Stimulated activated CD4-positive, alpha-beta T cell treated with anti-CD3 and anti-CD28 coated beads, Interleukin-15, amount 100 ng/mL, for 24 hours (primary cell): ENCODE data around the gene PNMT.

Experiments
- DNase-seq: peaks from one replicate; pipeline ENCODE4 v3.0.0-alpha.2; 2020

The PNMT gene

DNA sequence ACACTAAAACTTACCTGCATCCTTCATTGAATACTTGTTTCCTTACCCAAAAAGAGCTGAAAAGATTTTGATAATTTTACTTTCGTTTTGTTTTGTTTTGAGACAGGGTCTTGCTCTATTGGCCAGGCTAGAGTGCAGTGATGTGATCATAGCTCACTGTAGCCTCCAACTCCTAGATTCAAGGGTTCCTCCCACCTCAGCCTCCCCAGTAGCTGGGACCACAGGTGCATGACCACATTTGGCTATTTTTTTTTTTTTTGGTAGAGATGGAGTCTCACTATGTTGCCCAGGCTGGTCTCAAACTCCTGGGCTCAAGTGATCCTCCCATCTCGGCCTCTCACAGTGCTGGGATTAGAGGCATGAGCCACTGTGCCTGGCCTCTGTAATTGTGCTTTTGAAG lies 13.1 kb upstream of the PNMT start:
- no peak for DNase-seq

DNA sequence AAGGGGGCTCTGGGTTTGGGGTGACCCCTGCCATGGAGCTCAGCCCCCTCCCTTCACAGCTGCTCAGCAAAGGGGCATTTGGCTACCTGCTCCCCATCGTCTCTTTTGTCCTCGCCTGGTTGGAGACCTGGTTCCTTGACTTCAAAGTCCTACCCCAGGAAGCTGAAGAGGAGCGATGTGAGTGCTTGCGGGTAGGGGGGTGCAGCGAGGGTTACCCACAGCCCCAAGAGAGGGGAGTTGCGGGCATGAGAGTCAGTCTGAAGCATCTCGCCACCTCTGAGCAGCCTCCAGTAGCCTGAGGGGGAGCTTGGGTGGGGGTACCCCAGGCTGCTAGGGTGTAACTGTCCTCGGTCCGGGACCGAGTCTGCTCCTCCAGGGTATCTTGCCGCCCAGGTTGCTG lies 9.9 kb upstream of the PNMT start:
- DNase-seq = no peak

DNA sequence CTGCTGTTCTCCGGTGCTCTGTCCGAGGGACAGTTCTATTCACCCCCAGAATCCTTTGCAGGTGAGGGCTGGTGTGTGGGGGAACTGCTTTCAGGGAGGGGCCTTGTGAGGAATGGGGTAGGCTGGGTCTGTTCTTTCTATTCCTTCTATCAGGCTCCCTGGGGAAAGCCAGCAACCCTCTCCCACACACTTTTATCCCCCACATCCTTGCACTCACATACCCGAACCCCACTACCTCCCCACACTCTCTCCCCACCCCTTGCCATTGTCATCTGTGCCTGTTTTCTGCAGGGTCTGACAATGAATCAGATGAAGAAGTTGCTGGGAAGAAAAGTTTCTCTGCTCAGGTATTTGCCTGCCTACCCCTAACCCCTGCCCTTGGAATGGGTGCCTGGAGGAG lies 9.5 kb upstream of the PNMT start:
- DNase-seq = no peak

DNA sequence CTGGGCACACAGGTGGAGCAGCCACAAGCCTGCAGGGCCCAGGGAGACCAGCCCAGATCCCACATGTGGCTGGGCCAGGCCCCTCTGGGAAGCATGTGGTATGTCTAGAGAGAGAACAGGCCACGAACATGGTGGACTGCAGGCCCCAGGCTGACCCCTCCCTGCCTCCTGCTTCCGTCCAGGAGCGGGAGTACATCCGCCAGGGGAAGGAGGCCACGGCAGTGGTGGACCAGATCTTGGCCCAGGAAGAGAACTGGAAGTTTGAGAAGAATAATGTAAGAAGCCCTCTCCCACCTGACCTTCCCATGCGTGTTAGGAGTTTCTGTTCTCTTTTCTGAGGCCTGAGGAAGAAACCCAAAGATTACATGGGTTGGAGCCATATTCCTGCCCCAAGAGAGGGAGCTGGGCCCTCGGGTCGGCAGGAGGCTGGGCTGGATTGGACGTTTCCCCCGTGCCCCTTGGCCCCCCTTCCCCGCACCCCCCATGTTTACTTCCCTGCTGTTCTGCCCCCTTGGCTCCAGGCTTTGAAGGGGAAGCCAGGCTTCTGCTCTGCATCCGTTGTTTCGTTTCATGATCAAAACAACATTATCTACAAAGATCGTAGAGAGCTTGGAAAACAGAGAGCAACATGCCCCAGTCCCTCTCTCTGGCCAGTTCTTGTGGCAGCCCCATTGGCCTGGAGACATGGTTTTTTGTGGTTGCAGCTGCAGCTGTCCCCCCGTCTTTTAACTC lies 8.8 kb upstream of the PNMT start:
- no peak for DNase-seq

DNA sequence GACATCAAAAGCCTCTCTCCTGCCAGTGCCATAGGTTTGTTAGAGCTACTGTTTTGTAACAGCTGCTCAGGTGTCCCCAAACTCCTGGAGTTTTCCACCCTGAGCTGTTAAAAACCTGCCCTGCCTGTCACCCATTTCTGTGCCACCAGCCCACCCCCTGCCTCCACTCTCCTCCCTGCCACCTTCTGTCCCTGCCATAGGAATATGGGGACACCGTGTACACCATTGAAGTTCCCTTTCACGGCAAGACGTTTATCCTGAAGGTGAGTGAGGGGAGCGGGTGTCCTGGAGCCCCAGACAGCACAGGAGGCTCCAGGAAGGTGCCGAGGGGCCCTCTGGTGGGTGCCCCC lies 8.3 kb upstream of the PNMT start:
- DNase-seq = no peak

DNA sequence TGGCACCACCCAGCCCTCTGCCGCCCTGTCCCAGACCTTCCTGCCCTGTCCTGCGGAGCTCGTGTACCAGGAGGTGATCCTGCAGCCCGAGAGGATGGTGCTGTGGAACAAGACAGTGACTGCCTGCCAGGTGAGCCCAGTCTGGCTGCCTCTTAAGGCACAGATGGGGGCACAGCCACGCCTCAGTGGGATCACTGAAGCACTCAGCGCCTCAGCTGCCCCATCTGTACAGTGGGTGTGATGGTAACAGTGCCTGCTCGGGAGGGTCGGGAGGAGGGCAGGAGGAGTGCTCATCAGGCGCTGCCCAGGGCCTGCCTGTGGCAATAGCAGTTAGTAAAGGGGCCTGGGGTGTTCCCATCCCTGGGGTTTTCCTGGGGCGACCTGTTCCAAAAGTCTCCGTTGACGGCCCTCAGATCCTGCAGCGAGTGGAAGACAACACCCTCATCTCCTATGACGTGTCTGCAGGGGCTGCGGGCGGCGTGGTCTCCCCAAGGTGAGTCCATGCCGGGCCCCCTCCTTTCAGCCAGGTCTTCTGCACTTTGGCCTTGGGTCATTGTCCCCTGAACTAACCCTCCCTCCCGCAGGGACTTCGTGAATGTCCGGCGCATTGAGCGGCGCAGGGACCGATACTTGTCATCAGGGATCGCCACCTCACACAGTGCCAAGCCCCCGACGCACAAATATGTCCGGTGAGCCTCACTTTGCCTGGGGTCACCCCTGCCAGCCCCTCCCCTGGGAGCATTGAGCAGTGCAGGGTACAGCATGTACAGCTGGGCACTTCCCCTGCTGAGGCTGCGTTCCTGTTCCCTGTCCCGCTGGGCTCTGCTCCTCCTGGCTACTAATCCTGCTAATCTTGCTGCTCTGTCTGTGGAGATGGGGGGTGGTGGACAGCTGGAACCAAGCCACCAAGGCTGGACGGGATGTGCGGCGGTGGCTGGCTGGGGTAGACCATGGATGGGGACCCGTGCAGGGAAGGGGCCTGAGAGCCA lies 7.6 kb upstream of the PNMT start:
- DNase-seq = no peak

DNA sequence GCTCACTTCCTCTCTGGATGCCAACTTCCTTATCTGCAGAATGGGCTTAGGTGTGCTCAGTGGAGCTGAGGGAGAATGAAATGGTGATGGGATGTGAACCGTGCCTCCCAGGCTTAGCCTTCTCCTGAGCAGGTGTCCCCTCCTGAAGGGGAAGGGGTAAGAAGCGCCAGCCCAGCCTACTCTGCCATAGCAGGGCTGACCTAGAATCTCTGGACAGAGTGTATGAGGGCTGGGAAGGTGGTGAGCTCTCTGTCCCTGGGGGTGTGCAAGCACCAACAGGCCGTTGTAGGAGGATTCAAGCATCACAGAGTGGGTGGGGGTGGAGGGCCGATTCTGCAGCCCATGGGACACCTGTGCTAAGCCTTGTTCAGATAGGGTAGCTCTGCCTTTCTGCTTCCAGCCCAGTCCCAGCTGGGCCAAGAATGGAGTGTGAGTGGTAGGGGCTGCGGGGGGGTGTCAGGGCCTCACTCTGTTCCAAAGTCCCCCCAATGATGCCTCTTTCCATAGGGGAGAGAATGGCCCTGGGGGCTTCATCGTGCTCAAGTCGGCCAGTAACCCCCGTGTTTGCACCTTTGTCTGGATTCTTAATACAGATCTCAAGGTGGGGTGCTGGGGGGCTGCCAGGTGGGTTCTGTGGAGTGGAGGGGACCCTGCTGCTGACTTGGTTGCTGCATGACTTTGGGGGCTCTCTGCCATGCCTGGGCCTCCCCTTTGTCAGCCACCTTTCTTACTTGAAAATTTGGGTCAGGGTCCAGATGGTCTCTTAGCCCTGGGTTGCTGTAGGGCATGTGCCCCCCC lies 6.3 kb upstream of the PNMT start:
- DNase-seq = no peak

DNA sequence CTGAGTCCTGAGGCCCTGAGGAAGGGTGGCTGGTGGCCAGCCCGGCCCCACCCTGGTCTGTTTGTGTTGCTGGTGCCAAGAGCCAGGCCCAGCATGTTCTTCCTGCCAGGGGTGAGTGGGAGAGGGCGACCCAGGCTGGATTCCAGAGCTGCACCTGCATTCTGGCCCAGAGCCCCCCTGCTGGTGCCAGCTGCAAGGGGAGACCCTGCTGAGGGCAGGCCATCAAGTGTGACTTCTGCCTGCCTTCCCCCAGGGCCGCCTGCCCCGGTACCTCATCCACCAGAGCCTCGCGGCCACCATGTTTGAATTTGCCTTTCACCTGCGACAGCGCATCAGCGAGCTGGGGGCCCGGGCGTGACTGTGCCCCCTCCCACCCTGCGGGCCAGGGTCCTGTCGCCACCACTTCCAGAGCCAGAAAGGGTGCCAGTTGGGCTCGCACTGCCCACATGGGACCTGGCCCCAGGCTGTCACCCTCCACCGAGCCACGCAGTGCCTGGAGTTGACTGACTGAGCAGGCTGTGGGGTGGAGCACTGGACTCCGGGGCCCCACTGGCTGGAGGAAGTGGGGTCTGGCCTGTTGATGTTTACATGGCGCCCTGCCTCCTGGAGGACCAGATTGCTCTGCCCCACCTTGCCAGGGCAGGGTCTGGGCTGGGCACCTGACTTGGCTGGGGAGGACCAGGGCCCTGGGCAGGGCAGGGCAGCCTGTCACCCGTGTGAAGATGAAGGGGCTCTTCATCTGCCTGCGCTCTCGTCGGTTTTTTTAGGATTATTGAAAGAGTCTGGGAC lies 5.5 kb upstream of the PNMT start:
- no peak for DNase-seq

DNA sequence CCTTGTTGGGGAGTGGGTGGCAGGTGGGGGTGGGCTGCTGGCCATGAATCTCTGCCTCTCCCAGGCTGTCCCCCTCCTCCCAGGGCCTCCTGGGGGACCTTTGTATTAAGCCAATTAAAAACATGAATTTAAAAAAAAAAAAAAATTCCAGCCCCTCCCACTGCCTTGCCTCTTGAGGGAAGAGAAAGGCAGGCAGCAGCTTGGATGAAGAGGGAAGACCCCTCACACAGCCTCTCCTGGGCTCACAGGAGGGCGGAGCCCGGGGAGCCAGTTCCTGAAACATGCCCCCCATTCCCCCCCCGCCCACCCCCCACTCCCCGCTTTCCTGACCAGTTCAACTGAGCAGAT lies 4.9 kb upstream of the PNMT start:
- DNase-seq = no peak

DNA sequence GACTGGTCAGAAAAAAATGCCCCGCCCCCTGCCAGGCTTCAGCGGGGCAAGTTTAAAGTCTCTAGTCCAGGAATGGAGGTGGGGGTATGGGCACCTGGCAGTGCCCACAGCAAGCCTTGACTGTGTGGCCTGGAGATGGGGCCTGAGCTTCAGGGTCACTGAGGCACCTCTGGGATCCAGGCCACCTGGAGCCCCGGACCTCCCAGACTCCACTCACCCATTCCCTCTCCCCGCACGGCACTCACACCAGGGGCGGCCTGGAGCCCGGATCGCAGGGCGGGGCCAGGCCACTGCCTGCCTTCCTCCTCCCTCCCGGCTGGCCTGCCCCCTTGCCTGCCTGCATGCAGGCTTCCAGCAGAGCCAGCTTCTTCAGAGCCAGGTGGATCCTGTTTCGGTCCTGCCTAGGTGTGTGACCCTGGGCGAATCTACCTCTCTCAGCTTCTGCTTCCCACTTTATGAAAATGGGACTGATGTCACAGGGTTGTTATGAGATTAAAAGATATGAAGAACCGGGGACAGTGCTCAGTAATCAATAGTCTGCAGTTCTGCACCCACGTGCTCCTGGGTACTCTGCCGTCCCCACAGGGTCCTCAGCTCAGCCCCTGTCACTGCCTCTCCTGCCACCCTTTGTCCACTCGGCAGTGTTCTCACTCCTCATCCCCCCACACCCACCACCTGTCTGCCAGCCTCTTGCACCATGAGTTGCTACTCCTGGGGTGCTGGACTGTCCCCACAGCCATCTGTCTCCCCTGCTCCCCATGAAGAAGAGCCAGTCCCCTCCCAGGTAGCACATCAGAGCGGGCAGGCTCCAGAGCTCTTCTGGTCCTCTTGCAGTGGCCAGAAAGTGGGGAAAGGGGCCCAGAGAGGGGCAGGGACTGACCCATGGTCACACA lies 4.3 kb upstream of the PNMT start:
- DNase-seq = no peak

DNA sequence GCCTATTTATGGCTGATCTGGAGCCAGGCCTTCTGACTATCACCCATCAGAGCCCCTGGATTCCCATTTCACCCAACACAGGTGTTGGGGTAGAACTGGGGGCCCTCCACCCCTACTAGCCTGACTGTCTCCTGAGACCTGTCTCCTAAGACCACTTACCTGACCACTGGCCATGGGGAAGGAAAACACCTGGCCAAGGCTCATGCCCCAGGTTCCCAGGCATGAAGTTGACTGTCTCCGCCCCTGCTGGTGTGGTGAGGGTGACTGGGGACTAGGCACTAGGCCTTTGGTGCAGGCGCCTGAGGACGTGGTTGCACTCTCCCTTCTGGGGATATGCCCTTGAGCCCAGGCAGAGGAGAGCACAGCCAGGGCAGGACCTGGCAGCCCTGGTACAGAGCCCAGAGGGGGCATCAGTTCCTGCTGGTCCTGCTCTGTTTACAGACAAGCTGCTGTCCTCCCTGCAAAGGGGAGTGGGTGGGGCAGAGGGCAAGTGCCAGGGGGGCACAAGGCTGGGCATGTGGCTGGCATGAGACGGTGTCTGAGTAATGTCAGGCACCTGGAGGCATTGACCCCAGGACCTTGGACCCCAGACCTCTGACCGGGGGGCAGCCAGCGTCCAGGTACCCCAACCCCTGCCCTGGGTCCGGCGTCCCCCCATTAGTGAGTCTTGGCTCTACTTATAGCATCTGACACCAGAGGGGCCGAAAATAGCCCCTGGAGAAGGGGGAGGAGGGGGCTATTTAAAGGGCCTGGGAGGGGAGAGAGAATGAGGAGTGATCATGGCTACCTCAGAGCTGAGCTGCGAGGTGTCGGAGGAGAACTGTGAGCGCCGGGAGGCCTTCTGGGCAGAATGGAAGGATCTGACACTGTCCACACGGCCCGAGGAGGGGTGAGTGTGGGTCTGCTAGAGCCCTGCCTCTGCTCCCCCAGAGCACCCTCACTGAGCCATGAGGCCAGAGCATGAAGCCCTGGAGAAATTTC lies 3.4 kb upstream of the PNMT start, which contains the start of gene TCAP:
Gene TCAP, plus strand, starts transcription at position 769 of the 981 bp plus-strand sequence. Its CDS starts 11 bp downstream, at position 780.
- no peak for DNase-seq

DNA sequence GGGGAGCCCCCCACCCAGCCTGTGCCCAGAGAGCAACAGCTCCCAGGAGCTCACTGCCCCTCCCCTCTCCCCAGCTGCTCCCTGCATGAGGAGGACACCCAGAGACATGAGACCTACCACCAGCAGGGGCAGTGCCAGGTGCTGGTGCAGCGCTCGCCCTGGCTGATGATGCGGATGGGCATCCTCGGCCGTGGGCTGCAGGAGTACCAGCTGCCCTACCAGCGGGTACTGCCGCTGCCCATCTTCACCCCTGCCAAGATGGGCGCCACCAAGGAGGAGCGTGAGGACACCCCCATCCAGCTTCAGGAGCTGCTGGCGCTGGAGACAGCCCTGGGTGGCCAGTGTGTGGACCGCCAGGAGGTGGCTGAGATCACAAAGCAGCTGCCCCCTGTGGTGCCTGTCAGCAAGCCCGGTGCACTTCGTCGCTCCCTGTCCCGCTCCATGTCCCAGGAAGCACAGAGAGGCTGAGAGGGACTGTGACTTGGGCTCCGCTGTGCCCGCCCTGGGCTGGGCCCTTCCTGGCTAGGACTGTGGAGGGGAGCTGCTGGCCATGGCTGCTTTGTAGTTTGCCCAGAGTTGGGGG lies 2.5 kb upstream of the PNMT start:
- no peak for DNase-seq

DNA sequence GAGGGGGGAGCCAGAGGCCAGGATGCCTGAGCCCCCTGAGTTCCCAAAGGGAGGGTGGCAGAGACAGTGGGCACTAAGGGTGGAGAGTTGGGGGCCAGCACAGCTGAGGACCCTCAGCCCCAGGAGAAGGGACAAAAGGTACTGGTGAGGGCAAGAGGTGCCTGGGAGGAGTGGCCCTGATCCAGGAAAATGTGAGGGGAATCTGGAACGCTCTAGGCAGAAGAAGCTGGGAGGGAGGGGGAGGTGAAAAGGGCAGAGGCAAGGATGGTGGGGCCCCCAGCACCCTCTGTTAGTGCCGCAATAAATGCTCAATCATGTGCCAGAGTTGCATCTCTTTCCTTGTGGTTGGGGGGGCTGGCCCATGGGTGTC lies 2.0 kb upstream of the PNMT start:
- no peak for DNase-seq

DNA sequence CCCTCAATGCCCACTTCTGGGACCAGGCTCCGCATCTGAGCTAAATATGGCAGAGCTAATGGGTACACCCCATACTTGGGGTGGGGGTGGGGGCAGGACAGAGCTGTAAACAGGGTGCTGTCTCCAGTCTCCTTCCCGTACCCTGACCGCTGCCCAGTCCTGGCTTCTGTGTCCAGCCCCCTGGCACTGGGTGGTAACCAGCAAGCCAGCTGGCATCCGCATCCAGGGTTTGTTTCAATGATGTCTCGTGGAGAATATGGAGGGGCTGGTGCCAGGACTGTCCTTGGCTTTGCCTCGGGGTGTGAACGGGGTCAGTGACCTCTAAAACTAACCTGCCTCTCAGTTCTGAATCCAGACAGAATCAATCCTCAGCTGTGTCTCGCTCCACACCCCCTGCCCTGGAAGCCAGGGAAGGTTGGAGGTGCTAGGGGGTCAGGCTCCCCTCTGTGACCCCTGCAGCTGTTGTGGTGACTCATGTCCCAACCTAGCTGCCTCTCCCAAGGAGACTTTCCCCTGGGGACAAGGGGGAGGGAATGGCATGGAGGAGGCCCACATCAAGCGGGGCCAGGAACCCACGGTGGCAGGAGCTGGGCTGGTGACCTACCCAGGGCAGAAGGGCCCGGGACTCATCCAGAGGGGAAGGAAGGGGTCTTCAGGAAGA lies 1.5 kb upstream of the PNMT start:
- no peak for DNase-seq

DNA sequence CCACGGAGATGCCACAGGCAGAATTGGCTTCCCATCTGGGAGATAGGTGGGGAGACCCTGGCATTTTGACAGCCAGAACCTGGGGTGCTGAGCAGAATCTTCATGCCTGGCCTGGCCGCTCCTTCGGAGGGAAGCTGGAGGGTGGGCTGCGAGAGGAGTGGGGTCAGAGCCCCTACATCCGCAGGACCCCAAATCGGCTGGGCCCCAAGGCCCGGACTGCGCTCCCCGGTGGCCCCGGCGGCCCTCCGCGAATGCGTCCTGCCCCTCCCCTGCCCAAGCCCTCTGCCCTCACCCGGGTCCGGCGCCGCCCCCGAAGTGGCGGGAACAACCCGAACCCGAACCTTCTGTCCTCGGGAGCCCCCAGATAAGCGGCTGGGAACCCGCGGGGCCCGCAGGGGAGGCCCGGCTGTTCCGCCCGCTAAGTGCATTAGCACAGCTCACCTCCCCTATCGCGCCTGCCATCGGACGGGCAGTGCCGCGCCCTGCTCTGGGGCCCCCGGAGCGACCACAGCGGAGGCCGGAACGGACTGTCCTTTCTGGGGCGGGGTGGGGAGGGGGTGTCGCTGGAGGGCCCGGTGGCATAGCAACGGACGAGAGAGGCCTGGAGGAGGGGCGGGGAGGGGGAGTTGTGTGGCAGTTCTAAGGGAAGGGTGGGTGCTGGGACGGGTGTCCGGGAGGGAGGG lies 850 bp upstream of the PNMT start:
- peak; percentile 35 for DNase-seq

DNA sequence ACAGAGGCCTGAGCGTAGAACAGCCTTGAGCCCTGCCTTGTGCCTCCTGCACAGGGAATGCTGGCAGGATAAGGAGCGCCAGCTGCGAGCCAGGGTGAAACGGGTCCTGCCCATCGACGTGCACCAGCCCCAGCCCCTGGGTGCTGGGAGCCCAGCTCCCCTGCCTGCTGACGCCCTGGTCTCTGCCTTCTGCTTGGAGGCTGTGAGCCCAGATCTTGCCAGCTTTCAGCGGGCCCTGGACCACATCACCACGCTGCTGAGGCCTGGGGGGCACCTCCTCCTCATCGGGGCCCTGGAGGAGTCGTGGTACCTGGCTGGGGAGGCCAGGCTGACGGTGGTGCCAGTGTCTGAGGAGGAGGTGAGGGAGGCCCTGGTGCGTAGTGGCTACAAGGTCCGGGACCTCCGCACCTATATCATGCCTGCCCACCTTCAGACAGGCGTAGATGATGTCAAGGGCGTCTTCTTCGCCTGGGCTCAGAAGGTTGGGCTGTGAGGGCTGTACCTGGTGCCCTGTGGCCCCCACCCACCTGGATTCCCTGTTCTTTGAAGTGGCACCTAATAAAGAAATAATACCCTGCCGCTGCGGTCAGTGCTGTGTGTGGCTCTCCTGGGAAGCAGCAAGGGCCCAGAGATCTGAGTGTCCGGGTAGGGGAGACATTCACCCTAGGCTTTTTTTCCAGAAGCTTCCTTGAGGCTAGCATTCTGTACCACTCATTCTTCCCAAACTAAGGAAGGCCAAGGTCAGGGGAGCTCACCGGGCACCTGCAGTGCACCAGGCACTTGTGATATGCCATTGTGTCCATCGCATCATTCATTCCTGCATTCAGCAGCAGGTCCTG lies 1.9 kb downstream of the PNMT start:
- no peak for DNase-seq

DNA sequence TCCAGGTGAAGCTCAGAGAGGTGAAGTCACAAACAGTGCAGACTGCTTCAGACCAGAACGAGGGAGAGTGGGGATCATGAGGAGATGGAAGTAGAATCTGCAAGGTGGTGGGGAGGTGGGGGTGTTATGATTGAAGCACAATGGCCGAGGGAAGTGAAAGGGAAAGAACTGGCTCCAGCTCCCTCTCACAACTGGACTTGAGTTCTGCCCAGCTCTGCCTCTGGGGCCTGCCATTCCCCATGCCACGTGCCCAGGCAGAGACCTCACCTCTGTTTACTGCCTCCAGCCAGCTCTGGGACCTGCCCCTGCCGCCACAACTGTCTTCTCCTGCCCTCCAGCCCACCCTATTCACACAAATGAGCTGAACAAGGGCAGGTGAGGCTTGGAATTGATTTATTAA lies 2.5 kb downstream of the PNMT start:
- no peak for DNase-seq
